Measurements from ENCODE around the gene CLN3. TPM values are rescaled to one million over a fixed set of nuclear protein-coding genes. Genes with fewer than 3 reads are reported as not detected.
"Not testable (repeated sequence)": the region's sequence is repeated elsewhere in the genome, so short reads cannot be mapped to it uniquely, and the experiment has no call there.

CLN3 gene
- total RNA-seq, 4 donors from 2014 or later, result 13.8 to 23.7 (median 18.3) TPM

GRCh38 chr16:28529124-28529523 lies 37.2 kb upstream of the CLN3 start:
- no peak overlapping the region for H3K27ac ChIP-seq
- H3K36me3 ChIP-seq, result no peaks in the 10 kb centered on the region
- no peaks in the 10 kb centered on the region for H3K4me1 ChIP-seq
- no peaks in the 10 kb centered on the region for H3K9me3 ChIP-seq
- TF ChIP-seq CTCF (IDR thresholded peaks at IDR 0.05) (no peak), POLR2A (IDR thresholded peaks at IDR 0.05) (no peak)
- no peaks in the 10 kb centered on the region for H3K27me3 ChIP-seq
- intact Hi-C loops (cut with DNase I; ENCODE audit: low total_unique reads), result no loop called here
- no peak for DNase-seq
- no peak overlapping the region for H3K4me3 ChIP-seq

GRCh38 chr16:28528463-28528867 lies 36.6 kb upstream of the CLN3 start:
- DNase-seq, result no peak
- intact Hi-C loops (cut with DNase I; ENCODE audit: low total_unique reads), result no loop called here
- Histone ChIP-seq H3K4me3 (no peak overlapping the region), H3K4me1 (no peaks in the 10 kb centered on the region), H3K27ac (no peak overlapping the region), H3K27me3 (no peaks in the 10 kb centered on the region), H3K36me3 (no peaks in the 10 kb centered on the region), H3K9me3 (no peaks in the 10 kb centered on the region)
- TF ChIP-seq POLR2A (IDR thresholded peaks at IDR 0.05), result no peak
- no peak for TF ChIP-seq CTCF (IDR thresholded peaks at IDR 0.05)

- intact Hi-C loops (cut with DNase I; ENCODE audit: low total_unique reads), result no loop called here
- no peak overlapping the region for H3K27ac ChIP-seq
Observed at GRCh38 chr16:28527985-28528384, 36.1 kb upstream of the CLN3 start.

GRCh38 chr16:28527100-28527785 lies 35.4 kb upstream of the CLN3 start:
- H3K9me3 ChIP-seq; DNase-seq; H3K4me1 ChIP-seq; H3K27ac ChIP-seq; H3K27me3 ChIP-seq; H3K36me3 ChIP-seq; H3K4me3 ChIP-seq; intact Hi-C loops (cut with DNase I; ENCODE audit: low total_unique reads): not testable (repeated sequence)

More at GRCh38 chr16:28527985-28528384, 36.1 kb upstream of the CLN3 start:
- no peaks in the 10 kb centered on the region for H3K36me3 ChIP-seq
- H3K9me3 ChIP-seq, result no peaks in the 10 kb centered on the region
- TF ChIP-seq CTCF (IDR thresholded peaks at IDR 0.05), result no peak
- TF ChIP-seq POLR2A (IDR thresholded peaks at IDR 0.05), result no peak
- H3K27me3 ChIP-seq, result no peaks in the 10 kb centered on the region
- H3K4me1 ChIP-seq, result no peaks in the 10 kb centered on the region
- no peak overlapping the region for H3K4me3 ChIP-seq
- no peak for DNase-seq

- Histone ChIP-seq H3K4me1 (no peaks in the 10 kb centered on the region), H3K27me3 (no peaks in the 10 kb centered on the region), H3K9me3 (no peaks in the 10 kb centered on the region), H3K4me3 (no peak overlapping the region), H3K27ac (no peak overlapping the region), H3K36me3 (no peaks in the 10 kb centered on the region)
- DNase-seq, result no peak
- intact Hi-C loops (cut with DNase I; ENCODE audit: low total_unique reads), result no loop called here
- no peak for TF ChIP-seq CTCF (IDR thresholded peaks at IDR 0.05)
- TF ChIP-seq POLR2A (IDR thresholded peaks at IDR 0.05), result no peak
Observed at GRCh38 chr16:28526201-28527099, 34.6 kb upstream of the CLN3 start.
